GM18909 (cell line): ENCODE data around the gene TBC1D10A.
"Not testable (repeated sequence)": the region's sequence is repeated elsewhere in the genome, so short reads cannot be mapped to it uniquely, and the experiment has no call there.

ENCODE experiments used
- ATAC-seq: cut with Tn5 transposase; IDR thresholded peaks from one replicate; pipeline ENCODE4 v1.9.1; 2021; ENCODE audit warnings: mild to moderate bottlenecking; ENCODE audit not compliant: unreplicated experiment, poor library complexity

The TBC1D10A gene

GRCh38 chr22:30348404-30348803, 21.7 kb upstream of the TBC1D10A start:
- no peak for ATAC-seq

- ATAC-seq: no peak
These were observed 20.6 kb upstream of the TBC1D10A start for GRCh38 chr22:30347255-30347892.

- ATAC-seq: no peak
These were observed 17.9 kb upstream of the TBC1D10A start for GRCh38 chr22:30344447-30345200.

GRCh38 chr22:30340911-30341685, 14.4 kb upstream of the TBC1D10A start:
- no peak for ATAC-seq

- ATAC-seq: no peak
These were observed 12.1 kb upstream of the TBC1D10A start for GRCh38 chr22:30338802-30339201.

GRCh38 chr22:30338341-30338740, 11.6 kb upstream of the TBC1D10A start:
- not testable (repeated sequence) for ATAC-seq

- ATAC-seq: no peak
These were observed 10.7 kb upstream of the TBC1D10A start for GRCh38 chr22:30337461-30337778.

GRCh38 chr22:30336752-30337460, 10.2 kb upstream of the TBC1D10A start:
- no peak for ATAC-seq

- ATAC-seq: no peak
These were observed 8.5 kb upstream of the TBC1D10A start for GRCh38 chr22:30335236-30335635.

- ATAC-seq: no peak
These were observed 7.9 kb upstream of the TBC1D10A start for GRCh38 chr22:30334646-30335045.

GRCh38 chr22:30333707-30334087, 7.0 kb upstream of the TBC1D10A start:
- no peak for ATAC-seq

GRCh38 chr22:30332994-30333706, 6.4 kb upstream of the TBC1D10A start:
- ATAC-seq: no peak

- ATAC-seq: no peak
These were observed 5.8 kb upstream of the TBC1D10A start for GRCh38 chr22:30332551-30332950.

GRCh38 chr22:30328466-30329049, 1.8 kb upstream of the TBC1D10A start:
- no peak for ATAC-seq

- ATAC-seq: no peak
These were observed 1.2 kb upstream of the TBC1D10A start for GRCh38 chr22:30327864-30328345.

- ATAC-seq: peak; percentile 35
These were observed 461 bp downstream of the TBC1D10A start for GRCh38 chr22:30326255-30326705.

- no peak for ATAC-seq
These were observed 952 bp downstream of the TBC1D10A start for GRCh38 chr22:30325724-30326254.

GRCh38 chr22:30325065-30325720, 1.5 kb downstream of the TBC1D10A start:
- no peak for ATAC-seq
